ENCODE data around the gene SLC25A19. TPM values are rescaled to one million over a fixed set of nuclear protein-coding genes. Genes with fewer than 3 reads are reported as not detected.

Gene SLC25A19
- polyA plus RNA-seq, 1 of the 3 experiments (the other 2 are of a cell fraction), result 11.7 TPM

DNA sequence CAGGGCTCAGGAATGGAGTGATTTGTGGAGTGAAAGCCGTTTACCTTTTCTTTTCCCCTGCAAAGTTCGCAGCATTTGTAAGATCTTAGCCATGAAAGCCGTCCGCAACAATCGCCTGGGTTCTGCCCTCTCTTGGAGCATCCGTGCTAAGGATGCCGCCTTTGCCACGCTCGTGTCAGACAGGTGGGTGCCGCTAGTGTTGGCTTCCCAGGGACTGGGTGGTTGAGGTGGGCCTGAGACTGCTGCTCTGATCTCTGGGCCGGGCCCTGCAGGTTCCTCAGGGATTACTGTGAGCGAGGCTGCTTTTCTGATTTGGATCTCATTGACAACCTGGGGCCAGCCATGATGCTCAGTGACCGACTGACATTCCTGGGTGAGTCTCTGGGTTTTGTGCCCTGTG lies 56.4 kb downstream of the SLC25A19 start:
- Histone ChIP-seq H3F3A (replicated peaks; ENCODE audit: insufficient read depth) (peaks cover 25% of the 10 kb centered on the region), H3K36me3 (replicated peaks in 1 of 2; ENCODE audit: control insufficient read depth in 1 of 2, insufficient read depth in 2 of 2, low read length in 1 of 2) (peaks cover 67 to 75% of the 10 kb centered on the region in 2 experiments), H2AFZ (ENCODE audit: low read depth) (no peak overlapping the region), H3K9me2 (no peaks in the 10 kb centered on the region), H3K27me3 (ENCODE audit: insufficient read depth) (no peaks in the 10 kb centered on the region), H3K79me2 (ENCODE audit: insufficient read depth) (0 out of 2 replicates have a peak, but pooled peaks cover 7% of the 10 kb centered on the region), H3K4me2 (no peak overlapping the region), H3K9me3 (no peaks in the 10 kb centered on the region), H3K9ac (no peak overlapping the region), H4K20me1 (ENCODE audit: insufficient read depth) (no peaks in the 10 kb centered on the region), H3K4me1 (ENCODE audit: control insufficient read depth in 1 of 2, insufficient read depth in 2 of 2, low read depth in 1 of 2, low read length in 1 of 2) (no peaks in the 10 kb centered on the region), H3K4me3 (ENCODE audit: low read depth in 2 of 2, low read length in 1 of 2) (no peak overlapping the region), H3K27ac (ENCODE audit: low read depth in 2 of 2, low read length in 1 of 2) (no peak overlapping the region)
- TF ChIP-seq, protein P1, sequence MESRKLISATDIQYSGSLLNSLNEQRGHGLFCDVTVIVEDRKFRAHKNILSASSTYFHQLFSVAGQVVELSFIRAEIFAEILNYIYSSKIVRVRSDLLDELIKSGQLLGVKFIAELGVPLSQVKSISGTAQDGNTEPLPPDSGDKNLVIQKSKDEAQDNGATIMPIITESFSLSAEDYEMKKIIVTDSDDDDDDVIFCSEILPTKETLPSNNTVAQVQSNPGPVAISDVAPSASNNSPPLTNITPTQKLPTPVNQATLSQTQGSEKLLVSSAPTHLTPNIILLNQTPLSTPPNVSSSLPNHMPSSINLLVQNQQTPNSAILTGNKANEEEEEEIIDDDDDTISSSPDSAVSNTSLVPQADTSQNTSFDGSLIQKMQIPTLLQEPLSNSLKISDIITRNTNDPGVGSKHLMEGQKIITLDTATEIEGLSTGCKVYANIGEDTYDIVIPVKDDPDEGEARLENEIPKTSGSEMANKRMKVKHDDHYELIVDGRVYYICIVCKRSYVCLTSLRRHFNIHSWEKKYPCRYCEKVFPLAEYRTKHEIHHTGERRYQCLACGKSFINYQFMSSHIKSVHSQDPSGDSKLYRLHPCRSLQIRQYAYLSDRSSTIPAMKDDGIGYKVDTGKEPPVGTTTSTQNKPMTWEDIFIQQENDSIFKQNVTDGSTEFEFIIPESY (IDR thresholded peaks at IDR 0.05; ENCODE audit: borderline replicate concordance, low read depth), result no peak
- no peak for TF ChIP-seq JUND (IDR thresholded peaks at IDR 0.05)
- POLR2A ChIA-PET, result no interaction called here
- CTCF ChIA-PET, result interaction anchor here (1.1 to 11.7 kb wide), 7 partner anchors 7 to 130 kb away, joined by 3 to 136 read pairs (median 3); partner anchors contain the start of gene MIF4GD
- DNase-seq, result no peak
- 96% methylated on average over 13 of the region's 13 CpGs for WGBS (ENCODE audit: low lambda C conversion rate)

DNA sequence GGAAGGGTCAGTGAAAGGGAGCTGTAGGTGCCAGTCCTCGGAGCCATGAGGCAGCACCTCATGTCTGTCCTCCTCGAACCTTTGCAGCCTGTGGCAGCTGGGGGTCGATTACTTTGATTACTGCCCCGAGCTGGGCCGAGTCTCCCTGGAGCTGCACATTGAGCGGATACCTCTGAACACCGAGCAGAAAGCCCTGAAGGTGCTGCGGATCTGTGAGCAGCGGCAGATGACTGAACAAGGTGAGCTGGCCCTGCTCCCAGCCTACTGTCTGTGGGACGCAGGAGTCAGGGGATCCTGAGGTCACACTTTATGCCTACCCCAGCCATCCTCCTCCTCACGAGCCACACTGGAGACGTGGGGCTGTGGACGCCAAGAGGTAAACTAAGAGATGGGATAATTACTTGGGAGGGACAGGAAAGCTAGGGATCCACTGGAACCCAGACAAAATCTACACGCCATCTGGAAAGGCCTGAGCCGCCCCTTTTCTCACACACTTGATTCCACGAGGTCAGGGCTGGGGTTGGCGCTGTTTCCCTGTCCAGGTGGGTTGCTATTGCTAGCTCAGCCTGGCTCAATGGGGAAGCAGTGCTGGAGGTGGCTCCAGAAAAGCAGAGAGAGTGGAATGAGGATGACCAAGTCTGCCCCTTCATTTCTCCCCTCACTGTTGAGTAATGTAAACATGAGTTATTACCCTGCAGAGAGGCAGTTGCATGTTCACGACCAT lies 57.3 kb downstream of the SLC25A19 start:
- peaks cover 68 to 69% of the 10 kb centered on the region in 2 experiments for H3K36me3 ChIP-seq (replicated peaks in 1 of 2; ENCODE audit: control insufficient read depth in 1 of 2, insufficient read depth in 2 of 2, low read length in 1 of 2)
- ChIA-PET POLR2A (interaction anchor here (0.6 to 0.9 kb wide), 2 partner anchors 28 to 108 kb away, joined by 3 to 4 read pairs; no protein-coding TSS in a partner anchor), CTCF (interaction anchor here (1.1 to 11.7 kb wide), 7 partner anchors 8 to 130 kb away, joined by 3 to 136 read pairs (median 4); partner anchors contain the start of gene MIF4GD)

More for the DNA sequence above, 57.3 kb downstream of the SLC25A19 start:
- Histone ChIP-seq H3K9ac (no peak overlapping the region), H3K27ac (ENCODE audit: low read depth in 2 of 2, low read length in 1 of 2) (no peak overlapping the region), H3K4me1 (ENCODE audit: control insufficient read depth in 1 of 2, insufficient read depth in 2 of 2, low read depth in 1 of 2, low read length in 1 of 2) (no peaks in the 10 kb centered on the region), H4K20me1 (ENCODE audit: insufficient read depth) (no peaks in the 10 kb centered on the region), H3K4me3 (ENCODE audit: low read depth in 2 of 2, low read length in 1 of 2) (no peak overlapping the region), H3K9me2 (no peaks in the 10 kb centered on the region), H3F3A (replicated peaks; ENCODE audit: insufficient read depth) (peaks cover 18% of the 10 kb centered on the region), H2AFZ (ENCODE audit: low read depth) (no peak overlapping the region), H3K9me3 (no peaks in the 10 kb centered on the region), H3K79me2 (ENCODE audit: insufficient read depth) (0 out of 2 replicates have a peak, but pooled peaks cover 7% of the 10 kb centered on the region), H3K27me3 (ENCODE audit: insufficient read depth) (no peaks in the 10 kb centered on the region), H3K4me2 (no peak overlapping the region)
- TF ChIP-seq, protein P2, sequence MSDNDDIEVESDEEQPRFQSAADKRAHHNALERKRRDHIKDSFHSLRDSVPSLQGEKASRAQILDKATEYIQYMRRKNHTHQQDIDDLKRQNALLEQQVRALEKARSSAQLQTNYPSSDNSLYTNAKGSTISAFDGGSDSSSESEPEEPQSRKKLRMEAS (IDR thresholded peaks at IDR 0.05; ENCODE audit: low read depth), result no peak
- TF ChIP-seq RXRA (IDR thresholded peaks at IDR 0.05; ENCODE audit: borderline replicate concordance, low read depth) (no peak), EP300 (IDR thresholded peaks at IDR 0.05; ENCODE audit: borderline replicate concordance in 1 of 2, low read depth in 1 of 2, low read length in 1 of 2) (no peak), CHD2 (IDR thresholded peaks at IDR 0.05; ENCODE audit: low read length, partially characterized antibody) (no peak), SMC3 (IDR thresholded peaks at IDR 0.05; ENCODE audit: low read depth, low read length) (no peak), JUND (IDR thresholded peaks at IDR 0.05) (no peak), FOXM1 (IDR thresholded peaks at IDR 0.05; ENCODE audit: low read depth) (no peak), RAD21 (IDR thresholded peaks at IDR 0.05; ENCODE audit: low read length) (no peak), MXI1 (IDR thresholded peaks at IDR 0.05; ENCODE audit: low read depth, low read length) (no peak), GATA2 (CRISPR knock-in tag; IDR thresholded peaks at IDR 0.05) (no peak), YY1 (IDR thresholded peaks at IDR 0.05; ENCODE audit: low read depth) (no peak), SIN3A (IDR thresholded peaks at IDR 0.05; ENCODE audit: borderline replicate concordance, low read depth, low read length) (no peak)
- 91% methylated on average over 18 of the region's 18 CpGs for WGBS (ENCODE audit: low lambda C conversion rate)
- no peak for DNase-seq

Measured in SK-N-SH (cell line).